Ishikawa (cell line): ENCODE data around the gene IGFBP3.

Experiments
- CEBPB ChIP-seq: IDR thresholded peaks from 2 replicates; pipeline ENCODE4 v1.6.1; 2012
- CREB1 ChIP-seq: IDR thresholded peaks from 2 replicates; pipeline ENCODE4 v1.6.1; 2012; ENCODE audit warnings: low read depth
- EP300 ChIP-seq: IDR thresholded peaks from 2 replicates; pipeline ENCODE4 v1.6.1; 2012; ENCODE audit warnings: borderline replicate concordance
- RAD21 ChIP-seq: IDR thresholded peaks from 2 replicates; pipeline ENCODE4 v1.6.1; 2012; ENCODE audit warnings: low read depth
- TAF1 ChIP-seq: IDR thresholded peaks from 2 replicates; pipeline ENCODE4 v1.6.1; 2012; ENCODE audit warnings: low read depth, mild to moderate bottlenecking
- TEAD4 ChIP-seq: IDR thresholded peaks from 2 replicates; pipeline ENCODE4 v1.6.1; 2012
- YY1 ChIP-seq: IDR thresholded peaks from 2 replicates; pipeline ENCODE4 v1.6.1; 2012; ENCODE audit warnings: low read depth
- ZBTB7A ChIP-seq: IDR thresholded peaks from 2 replicates; pipeline ENCODE4 v1.6.1; 2012; ENCODE audit warnings: low read depth
- TF ChIP-seq, protein P1 (sequence below): IDR thresholded peaks from 2 replicates; pipeline ENCODE4 v1.6.1; 2012
- TF ChIP-seq, protein P2 (sequence below): IDR thresholded peaks from 2 replicates; pipeline ENCODE4 v1.6.1; 2012

DNA sequence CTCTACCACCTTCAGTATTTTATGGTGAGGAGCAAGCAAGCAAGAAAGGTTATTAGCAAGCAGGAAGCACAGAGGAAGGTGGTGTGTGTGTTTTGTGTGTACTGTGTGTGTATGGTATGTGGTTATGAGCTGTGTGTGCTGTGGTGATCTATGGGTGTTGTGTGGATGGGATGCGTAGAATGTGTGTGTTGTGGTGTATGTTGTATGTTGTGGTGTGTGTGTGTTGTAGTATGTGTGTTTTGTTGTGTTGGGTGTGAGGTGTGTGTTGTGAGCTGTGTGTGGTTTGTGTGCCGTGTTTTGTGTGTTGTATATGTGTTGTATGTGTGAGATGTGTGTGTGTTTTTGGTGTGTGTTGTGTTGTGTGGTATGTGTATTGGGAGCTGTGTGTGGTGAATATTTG, 16.8 kb upstream of the IGFBP3 start:
- TF ChIP-seq CREB1 (no peak), CEBPB (no peak), RAD21 (no peak), TEAD4 (no peak), TAF1 (no peak), EP300 (no peak), YY1 (no peak), ZBTB7A (no peak)
- TF ChIP-seq, protein P1, sequence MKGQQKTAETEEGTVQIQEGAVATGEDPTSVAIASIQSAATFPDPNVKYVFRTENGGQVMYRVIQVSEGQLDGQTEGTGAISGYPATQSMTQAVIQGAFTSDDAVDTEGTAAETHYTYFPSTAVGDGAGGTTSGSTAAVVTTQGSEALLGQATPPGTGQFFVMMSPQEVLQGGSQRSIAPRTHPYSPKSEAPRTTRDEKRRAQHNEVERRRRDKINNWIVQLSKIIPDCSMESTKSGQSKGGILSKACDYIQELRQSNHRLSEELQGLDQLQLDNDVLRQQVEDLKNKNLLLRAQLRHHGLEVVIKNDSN = no peak
- TF ChIP-seq, protein P2, sequence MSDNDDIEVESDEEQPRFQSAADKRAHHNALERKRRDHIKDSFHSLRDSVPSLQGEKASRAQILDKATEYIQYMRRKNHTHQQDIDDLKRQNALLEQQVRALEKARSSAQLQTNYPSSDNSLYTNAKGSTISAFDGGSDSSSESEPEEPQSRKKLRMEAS = no peak
